Heart left ventricle (tissue), 13 donors: Measurements from ENCODE around the gene ZNF213.

ENCODE experiments used
- POLR2A ChIP-seq, 2 donors: fragments of 450-650 bp; IDR thresholded peaks; one replicate each; pipeline ENCODE4 v1.6.1; 2017; ENCODE audit warnings: antibody characterized with exemption in 2 of 2, mild to moderate bottlenecking in 2 of 2, moderate library complexity in 2 of 2
- TF ChIP-seq, protein P1 (sequence below), 12 donors: fragments of 200-600 bp; sonication (generic) in 4 of 12; IDR thresholded peaks; one replicate each; pipeline versions ENCODE4 v1.5.0 to v1.8.0; 2018 to 2022; ENCODE audit warnings: antibody characterized with exemption in 12 of 12, mild to moderate bottlenecking in 5 of 12
- donor health status: ischemic (EF 13 %, LVEDD 7.1; RV severe dilation, severe dysfunction).
- donor health status: DM: no; HTN: yes; CAD: no.
- donor health status: DM: no; HTN: no; CAD: no.
- donor health status: ischemic (EF 25% LVEDD 6.9; RV normal size, moderate dysfunction).
- donor health status: ischemic (EF 25% LVEDD 5.7; RV mildly dilated, moderate dysfunction).
- donor health status: ischemic (EF 35%, LVEDD 5.7; RV mildly dilated, moderate dysfunction).
- donor health status: nonischemic (EF 11% LVEDD 7.7; RV severe dilation, severe dysfunction).
- donor health status: DM: yes; HTN: yes; CAD: no.
- donor health status: PGD.
- donor health status: ischemic (EF 29% LVEDD 5.4; RV normal size, mild dysfunction).
- donor health status: nonischemic (EF 23%, LVEDD 6.1; RV moderate dilation, normal function).

GRCh38 chr16:3099395-3099731, 35.5 kb upstream of the ZNF213 start:
- TF ChIP-seq, protein P1, sequence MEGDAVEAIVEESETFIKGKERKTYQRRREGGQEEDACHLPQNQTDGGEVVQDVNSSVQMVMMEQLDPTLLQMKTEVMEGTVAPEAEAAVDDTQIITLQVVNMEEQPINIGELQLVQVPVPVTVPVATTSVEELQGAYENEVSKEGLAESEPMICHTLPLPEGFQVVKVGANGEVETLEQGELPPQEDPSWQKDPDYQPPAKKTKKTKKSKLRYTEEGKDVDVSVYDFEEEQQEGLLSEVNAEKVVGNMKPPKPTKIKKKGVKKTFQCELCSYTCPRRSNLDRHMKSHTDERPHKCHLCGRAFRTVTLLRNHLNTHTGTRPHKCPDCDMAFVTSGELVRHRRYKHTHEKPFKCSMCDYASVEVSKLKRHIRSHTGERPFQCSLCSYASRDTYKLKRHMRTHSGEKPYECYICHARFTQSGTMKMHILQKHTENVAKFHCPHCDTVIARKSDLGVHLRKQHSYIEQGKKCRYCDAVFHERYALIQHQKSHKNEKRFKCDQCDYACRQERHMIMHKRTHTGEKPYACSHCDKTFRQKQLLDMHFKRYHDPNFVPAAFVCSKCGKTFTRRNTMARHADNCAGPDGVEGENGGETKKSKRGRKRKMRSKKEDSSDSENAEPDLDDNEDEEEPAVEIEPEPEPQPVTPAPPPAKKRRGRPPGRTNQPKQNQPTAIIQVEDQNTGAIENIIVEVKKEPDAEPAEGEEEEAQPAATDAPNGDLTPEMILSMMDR (IDR thresholded peaks at IDR 0.05) = no peak
- no peak for TF ChIP-seq POLR2A (IDR thresholded peaks at IDR 0.05)
